Germinal center (tissue), 1 donor: ENCODE measurements around the gene CABS1.

Experiments
- DNase-seq: peaks from one replicate; pipeline ENCODE4 v3.0.0; 2012; ENCODE audit warnings: mixed read lengths, low spot score

Gene CABS1

GRCh38 chr4:70382691-70383181 is 48.0 kb downstream of the CABS1 start, which contains the start of gene SMR3B:
TSS of gene SMR3B (plus strand) at chr4:70383131. CDS start at chr4:70384511, 1,380 bp downstream.
- DNase-seq, result no peak
